GM23338 (cell line): Measurements from ENCODE around the gene RNF183. TPM values are rescaled to one million over a fixed set of nuclear protein-coding genes. Genes with fewer than 3 reads are reported as not detected.

ENCODE experiments used
- ATAC-seq: fragments of 200-7000 bp; cut with Tn5 transposase; 3 replicates; pipeline ENCODE4 v1.9.1; 2020
- DNase-seq: peaks from one replicate; pipeline ENCODE4 v3.0.0-alpha.2; 2015; ENCODE audit warnings: low spot score
- H2AFZ ChIP-seq: fragments of 200-600 bp; sonication (generic); 2 replicates; pipeline ENCODE4 v1.8.0; 2016; ENCODE audit warnings: antibody characterized with exemption, mild to moderate bottlenecking, moderate library complexity
- H3F3A ChIP-seq: fragments of 200-600 bp; sonication (generic); replicated peaks from 2 replicates; pipeline ENCODE4 v1.8.0; 2017; ENCODE audit warnings: antibody characterized with exemption, mixed run types, low read depth
- H3K27ac ChIP-seq: fragments of 200-600 bp; sonication (generic); 2 replicates; pipeline ENCODE4 v1.6.1; 2016; ENCODE audit warnings: low read depth
- H3K27me3 ChIP-seq: fragments of 200-600 bp; sonication (generic); 2 replicates; pipeline ENCODE4 v1.8.0; 2016; ENCODE audit warnings: mild to moderate bottlenecking, mixed run types, moderate library complexity; ENCODE audit not compliant: insufficient read depth
- H3K36me3 ChIP-seq: fragments of 200-600 bp; sonication (generic); 2 replicates; pipeline ENCODE4 v1.8.0; 2016; ENCODE audit warnings: mild to moderate bottlenecking; ENCODE audit not compliant: insufficient read depth
- H3K4me1 ChIP-seq: fragments of 200-600 bp; sonication (generic); 2 replicates; pipeline ENCODE4 v1.8.0; 2016; ENCODE audit warnings: mild to moderate bottlenecking, moderate library complexity; ENCODE audit not compliant: insufficient read depth
- H3K4me2 ChIP-seq: fragments of 200-600 bp; sonication (generic); 2 replicates; pipeline ENCODE4 v1.7.1; 2017; ENCODE audit warnings: mixed run types
- H3K4me3 ChIP-seq: fragments of 200-600 bp; sonication (generic); 2 replicates; pipeline ENCODE4 v1.6.1; 2016; ENCODE audit warnings: mixed run types
- H3K79me2 ChIP-seq: fragments of 200-600 bp; sonication (generic); replicated peaks from 2 replicates; pipeline ENCODE4 v1.8.0; 2017; ENCODE audit warnings: mild to moderate bottlenecking; ENCODE audit not compliant: insufficient read depth
- H3K9me2 ChIP-seq: fragments of 200-600 bp; sonication (generic); 2 replicates; pipeline ENCODE4 v1.8.0; 2017; ENCODE audit not compliant: insufficient read depth
- H4K20me1 ChIP-seq: fragments of 200-600 bp; sonication (generic); replicated peaks from 2 replicates; pipeline ENCODE4 v1.8.0; 2017; ENCODE audit warnings: mild to moderate bottlenecking; ENCODE audit not compliant: insufficient read depth
- H3K27ac Mint-ChIP-seq: 2 replicates; pipeline ENCODE4 v1.8.0; 2020; ENCODE audit warnings: inconsistent platforms, mild to moderate bottlenecking, moderate library complexity, mixed read lengths
- H3K27me3 Mint-ChIP-seq: 3 replicates; pipeline ENCODE4 v1.8.0; 2022; ENCODE audit warnings: low read depth, mild to moderate bottlenecking, moderate library complexity, mixed read lengths, inconsistent platforms; ENCODE audit not compliant: insufficient read depth, poor library complexity
- H3K36me3 Mint-ChIP-seq: 3 replicates; pipeline ENCODE4 v1.8.0; 2021; ENCODE audit warnings: low read depth, mild to moderate bottlenecking, inconsistent platforms, moderate library complexity, mixed read lengths
- H3K4me1 Mint-ChIP-seq: 3 replicates; pipeline ENCODE4 v1.8.0; 2020; ENCODE audit warnings: mild to moderate bottlenecking, inconsistent platforms, mixed read lengths
- H3K4me3 Mint-ChIP-seq: 3 replicates; pipeline ENCODE4 v1.8.0; 2021; ENCODE audit warnings: moderate library complexity, mild to moderate bottlenecking, inconsistent platforms, mixed read lengths
- H3K9me3 Mint-ChIP-seq: 3 replicates; pipeline ENCODE4 v1.8.0; 2020; ENCODE audit warnings: moderate library complexity, mild to moderate bottlenecking, inconsistent platforms, mixed read lengths
- CREB1 ChIP-seq: fragments of 250-450 bp; sonication (Bioruptor Pico); IDR thresholded peaks from 2 replicates; pipeline ENCODE4 v1.5.0; 2020; ENCODE audit warnings: low read depth, mild to moderate bottlenecking, moderate library complexity
- CTCF ChIP-seq, 2 experiments: fragments of 200-600 bp in 1 of 2; sonication (generic) in 1 of 2; conservative IDR thresholded peaks; 2 replicates each; pipeline versions ENCODE4 v1.5.1 to v1.6.1; 2016 to 2017; ENCODE audit warnings: antibody characterized with exemption in 2 of 2, low read depth in 2 of 2, mild to moderate bottlenecking in 2 of 2, moderate library complexity in 1 of 2
- ETS1 ChIP-seq: IDR thresholded peaks from 2 replicates; pipeline ENCODE4 v1.6.1; 2016; ENCODE audit warnings: antibody characterized with exemption
- EZH2 ChIP-seq: fragments of 200-600 bp; sonication (generic); IDR thresholded peaks from one replicate; pipeline ENCODE4 v1.8.0; 2017; ENCODE audit warnings: antibody characterized with exemption, mild to moderate bottlenecking, low read depth; ENCODE audit not compliant: unreplicated experiment
- EZH2phosphoT487 ChIP-seq: fragments of 200-600 bp; sonication (generic); IDR thresholded peaks from one replicate; pipeline ENCODE4 v1.8.1; 2018; ENCODE audit warnings: antibody characterized with exemption; ENCODE audit not compliant: unreplicated experiment
- JUNB ChIP-seq: IDR thresholded peaks from one replicate; pipeline ENCODE4 v1.6.1; 2016; ENCODE audit warnings: antibody characterized with exemption; ENCODE audit not compliant: unreplicated experiment
- NANOG ChIP-seq: IDR thresholded peaks from 2 replicates; pipeline ENCODE4 v1.6.1; 2016; ENCODE audit warnings: antibody characterized with exemption, borderline replicate concordance
- POLR2AphosphoS5 ChIP-seq: IDR thresholded peaks from 2 replicates; pipeline ENCODE4 v1.6.1; 2016; ENCODE audit warnings: antibody characterized with exemption, low read depth
- REST ChIP-seq: IDR thresholded peaks from one replicate; pipeline ENCODE4 v1.6.1; 2018; ENCODE audit warnings: antibody characterized with exemption; ENCODE audit not compliant: unreplicated experiment
- STAT1 ChIP-seq: IDR thresholded peaks from one replicate; pipeline ENCODE4 v1.6.1; 2016; ENCODE audit warnings: antibody characterized with exemption; ENCODE audit not compliant: unreplicated experiment
- ZNF114 ChIP-seq: fragments of 250-450 bp; sonication (Bioruptor Pico); IDR thresholded peaks from 2 replicates; pipeline ENCODE4 v1.5.0; 2020; ENCODE audit warnings: mild to moderate bottlenecking, moderate library complexity
- ZNF331 ChIP-seq: fragments of 250-450 bp; sonication (Bioruptor Pico); IDR thresholded peaks from 2 replicates; pipeline ENCODE4 v1.5.0; 2020; ENCODE audit warnings: low read depth, mild to moderate bottlenecking, moderate library complexity
- ZNF462 ChIP-seq: fragments of 250-450 bp; sonication (Bioruptor Pico); IDR thresholded peaks from 2 replicates; pipeline ENCODE4 v1.5.0; 2020; ENCODE audit warnings: mild to moderate bottlenecking, moderate library complexity
- polyA plus RNA-seq: library from polyadenylated mRNA; unstranded; fragments of >200 nt; fragmentation: Nextera tagmentation; extraction: Ambion mirVana; gene quantifications from 2 replicates; pipeline ENCODE4 v1.2.1, GENCODE V29; 2016
- total RNA-seq: library from RNA; depleted of rRNA; stranded (reverse); fragments of >200 nt; shearing (Covaris generic); gene quantifications from 2 replicates; pipeline ENCODE4 v1.2.3, GENCODE V29; 2014

Gene RNF183
- total and polyA plus RNA-seq, 2 experiments from 2014 or later, result 0.42 TPM; not detected in 1

GRCh38 chr9:113341712-113342410, 38.7 kb upstream of the RNF183 start:
- H3K4me1 Mint-ChIP-seq, result peaks cover 5% of the 10 kb centered on the region; the same call in 1 of the 3 replicates
- H4K20me1 ChIP-seq, result no peaks in the 10 kb centered on the region
- H3K27ac Mint-ChIP-seq, result no peak overlapping the region
- no peak overlapping the region for H3K27ac ChIP-seq
- H2AFZ ChIP-seq, result no peak overlapping the region
- H3K27me3 ChIP-seq, result peaks cover 19% of the 10 kb centered on the region
- no peaks in the 10 kb centered on the region for H3K36me3 ChIP-seq
- no peak for TF ChIP-seq NANOG
- no peak for TF ChIP-seq POLR2AphosphoS5
- TF ChIP-seq EZH2, result no peak
- TF ChIP-seq JUNB, result no peak
- no peak for TF ChIP-seq ZNF114 (CRISPR knock-in tag)
- TF ChIP-seq CTCF (conservative IDR thresholded peaks at IDR 0.05; ENCODE audit: low read depth in 2 of 2), result no peak
- no peak for TF ChIP-seq ZNF462 (CRISPR knock-in tag)
- TF ChIP-seq EZH2phosphoT487, result no peak
- TF ChIP-seq REST, result no peak
- TF ChIP-seq ZNF331 (CRISPR knock-in tag), result no peak
- no peak for TF ChIP-seq ETS1
- no peak for TF ChIP-seq STAT1
- TF ChIP-seq CREB1 (CRISPR knock-in tag), result no peak
- H3K4me3 Mint-ChIP-seq, result no peak overlapping the region
- no peak overlapping the region for H3K4me2 ChIP-seq
- no peaks in the 10 kb centered on the region for H3K4me1 ChIP-seq
- H3K4me3 ChIP-seq, result no peak overlapping the region
- ATAC-seq (no peak), DNase-seq (peak; percentile 44)
- H3F3A ChIP-seq, result no peaks in the 10 kb centered on the region
- peaks cover 24% of the 10 kb centered on the region for H3K27me3 Mint-ChIP-seq
- H3K36me3 Mint-ChIP-seq, result no peaks in the 10 kb centered on the region
- H3K79me2 ChIP-seq, result no peaks in the 10 kb centered on the region
- no peaks in the 10 kb centered on the region for H3K9me3 Mint-ChIP-seq
- H3K9me2 ChIP-seq, result no peaks in the 10 kb centered on the region
